Omental fat pad (tissue), 4 donors: ENCODE results near the gene ALDH7A1. TPM values are rescaled to one million over a fixed set of nuclear protein-coding genes. Genes with fewer than 3 reads are reported as not detected.
"Not testable (repeated sequence)": the region's sequence is repeated elsewhere in the genome, so short reads cannot be mapped to it uniquely, and the experiment has no call there.

ENCODE experiments used
- ATAC-seq: fragments of 150-250 bp; one replicate; pipeline ENCODE4 v1.9.1; 2016; ENCODE audit warnings: mild to moderate bottlenecking, moderate library complexity; ENCODE audit not compliant: low FRiP score
- DNase-seq: peaks from one replicate; pipeline ENCODE4 v3.0.0-alpha.2; 2019; ENCODE audit warnings: low spot score
- CTCF ChIP-seq, 3 donors: fragments of 450-650 bp; IDR thresholded peaks; one replicate each; pipeline ENCODE4 v1.5.1; 2016 to 2017; ENCODE audit warnings: antibody characterized with exemption in 3 of 3, mild to moderate bottlenecking in 3 of 3, moderate library complexity in 2 of 3
- total RNA-seq, 4 donors: library from RNA; depleted of rRNA; stranded (reverse); fragments of >200 nt; gene quantifications; one replicate each; pipeline ENCODE4 v1.1.0, GENCODE V29; 2016

The ALDH7A1 gene
- total RNA-seq, 4 donors from 2014 or later, result 14.8 to 32.6 (median 17.9) TPM

GRCh38 chr5:126628102-126628501 is 33.1 kb upstream of the ALDH7A1 start:
- TF ChIP-seq CTCF (IDR thresholded peaks at IDR 0.05), result no peak

DNA sequence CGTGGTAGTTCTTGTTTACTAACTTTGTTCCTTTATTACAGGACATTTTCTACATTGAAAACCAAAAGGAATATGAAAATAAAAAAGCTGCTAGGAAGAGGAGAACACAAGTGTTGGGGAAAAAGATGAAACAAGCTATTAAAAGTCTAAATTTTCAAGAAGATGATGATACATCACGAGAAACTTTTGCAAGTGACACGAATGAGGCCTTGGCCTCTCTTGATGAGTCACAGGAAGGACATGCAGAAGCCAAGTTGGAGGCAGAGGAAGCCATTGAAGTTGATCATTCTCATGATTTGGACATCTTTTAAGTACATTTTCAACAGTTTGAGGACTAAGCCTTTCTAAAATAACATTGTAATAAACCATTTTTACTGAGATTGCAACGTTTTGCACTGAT is 29.5 kb upstream of the ALDH7A1 start:
- DNase-seq (no peak), ATAC-seq (no peak)
- no peak for TF ChIP-seq CTCF (IDR thresholded peaks at IDR 0.05)

More at GRCh38 chr5:126628102-126628501, 33.1 kb upstream of the ALDH7A1 start:
- ATAC-seq, result no peak
- DNase-seq, result no peak

DNA sequence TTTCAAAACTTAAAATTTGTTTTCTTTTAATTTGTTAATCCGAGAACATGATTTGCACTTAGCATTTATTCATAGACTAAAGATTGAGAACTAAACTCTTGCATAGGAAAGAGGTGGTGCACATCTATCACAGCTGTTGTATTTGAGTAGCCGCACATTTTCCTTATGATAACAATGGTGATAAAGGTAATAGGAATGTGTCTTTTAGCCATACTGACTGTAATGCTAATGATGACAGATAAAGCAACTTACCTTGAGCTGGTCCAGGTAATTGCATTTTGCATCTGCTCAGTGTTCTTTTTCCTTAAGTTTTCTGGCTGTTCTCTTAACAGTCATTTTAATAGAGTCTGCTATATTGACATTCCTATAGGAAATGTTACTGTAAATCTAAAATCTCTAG is 24.8 kb upstream of the ALDH7A1 start:
- no peak for TF ChIP-seq CTCF (IDR thresholded peaks at IDR 0.05)
- DNase-seq (no peak), ATAC-seq (no peak)

GRCh38 chr5:126617603-126618002 is 22.6 kb upstream of the ALDH7A1 start:
- DNase-seq, ATAC-seq: not testable (repeated sequence)

- ATAC-seq (no peak), DNase-seq (no peak)
- TF ChIP-seq CTCF (IDR thresholded peaks at IDR 0.05), result no peak
Measured at GRCh38 chr5:126615286-126615685, 20.3 kb upstream of the ALDH7A1 start.

GRCh38 chr5:126613941-126614592 is 19.0 kb upstream of the ALDH7A1 start:
- TF ChIP-seq CTCF (IDR thresholded peaks at IDR 0.05), result no peak
- DNase-seq (no peak), ATAC-seq (no peak)

DNA sequence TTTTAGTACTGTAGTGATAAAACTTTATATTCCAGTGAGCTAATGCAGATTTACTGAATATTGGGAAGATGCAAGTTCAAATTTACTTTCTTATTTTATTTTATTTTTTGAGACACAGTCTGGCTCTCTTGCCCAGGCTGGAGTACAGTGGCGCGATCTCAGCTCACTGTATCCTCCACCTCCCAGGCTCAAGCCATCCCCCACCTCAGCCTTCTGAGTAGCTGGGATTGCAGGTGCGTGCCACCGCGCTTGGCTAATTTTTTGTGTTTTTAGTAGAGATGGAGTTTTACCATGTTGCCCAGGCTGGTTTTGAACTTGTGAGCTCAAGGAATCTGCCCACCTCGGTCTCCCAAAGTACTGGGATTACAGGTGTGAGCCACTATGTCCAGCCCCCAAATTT is 15.6 kb upstream of the ALDH7A1 start:
- ATAC-seq (no peak), DNase-seq (no peak)
- TF ChIP-seq CTCF (IDR thresholded peaks at IDR 0.05), result no peak
